Stromal cell of bone marrow (primary cell): ENCODE data around the gene MRFAP1.
"Not testable (repeated sequence)": the region's sequence is repeated elsewhere in the genome, so short reads cannot be mapped to it uniquely, and the experiment has no call there.

Source experiments
- DNase-seq: peaks from one replicate; pipeline ENCODE4 v3.0.0-alpha.2; 2012; ENCODE audit warnings: low read depth

MRFAP1 gene

GRCh38 chr4:6610856-6611430 lies 29.5 kb upstream of the MRFAP1 start:
- no peak for DNase-seq

GRCh38 chr4:6612961-6613675 lies 27.4 kb upstream of the MRFAP1 start:
- DNase-seq, result no peak

GRCh38 chr4:6613676-6614651 lies 26.5 kb upstream of the MRFAP1 start:
- DNase-seq, result no peak

GRCh38 chr4:6614701-6615230 lies 25.7 kb upstream of the MRFAP1 start:
- no peak for DNase-seq

GRCh38 chr4:6616087-6616995 lies 24.1 kb upstream of the MRFAP1 start:
- DNase-seq, result no peak

GRCh38 chr4:6617246-6617645 lies 23.2 kb upstream of the MRFAP1 start:
- no peak for DNase-seq

- DNase-seq, result no peak
These were observed 21.9 kb upstream of the MRFAP1 start for GRCh38 chr4:6618386-6619115.

GRCh38 chr4:6619116-6619465 lies 21.4 kb upstream of the MRFAP1 start:
- DNase-seq, result no peak

GRCh38 chr4:6619466-6620255 lies 20.8 kb upstream of the MRFAP1 start:
- DNase-seq, result no peak

- DNase-seq, result no peak
These were observed 20.2 kb upstream of the MRFAP1 start for GRCh38 chr4:6620296-6620695.

- no peak for DNase-seq
These were observed 19.5 kb upstream of the MRFAP1 start for GRCh38 chr4:6620891-6621555.

- DNase-seq, result no peak
These were observed 18.9 kb upstream of the MRFAP1 start for GRCh38 chr4:6621556-6621927.

- DNase-seq, result no peak
These were observed 17.7 kb upstream of the MRFAP1 start for GRCh38 chr4:6622744-6623143.

GRCh38 chr4:6625256-6625655 lies 15.2 kb upstream of the MRFAP1 start:
- no peak for DNase-seq

- no peak for DNase-seq
These were observed 14.4 kb upstream of the MRFAP1 start for GRCh38 chr4:6626066-6626465.

- DNase-seq, result no peak
These were observed 12.7 kb upstream of the MRFAP1 start for GRCh38 chr4:6627832-6628231.

GRCh38 chr4:6628484-6628883 lies 12.0 kb upstream of the MRFAP1 start:
- not testable (repeated sequence) for DNase-seq

GRCh38 chr4:6632125-6632524 lies 8.4 kb upstream of the MRFAP1 start:
- no peak for DNase-seq

GRCh38 chr4:6633091-6633906 lies 7.2 kb upstream of the MRFAP1 start:
- DNase-seq, result no peak
